GM12878 (cell line): Measurements from ENCODE around the gene FOXD2. TPM values are rescaled to one million over a fixed set of nuclear protein-coding genes. Genes with fewer than 3 reads are reported as not detected.

Experiments used
- ATAC-seq: fragments of 200-7000 bp; cut with Tn5 transposase; 3 replicates; pipeline ENCODE4 v1.9.1; 2020; ENCODE audit warnings: mild to moderate bottlenecking, moderate library complexity
- BruUV-seq: library from RNA; stranded (reverse); fragments of 400-500 nt; replicated peaks from 2 replicates; lab custom pipeline; 2021; lab: Mats Ljungman, UMichigan
- CTCF ChIA-PET: fragments of 300-600 bp; sonication (Branson Sonifier 250); formaldehyde crosslinking; extraction: SDS; loops from one replicate; lab custom pipeline; 2021; ENCODE audit warnings: inconsistent platforms; lab: Yijun Ruan, JAX
- POLR2A ChIA-PET: fragments of 350-600 bp; formaldehyde crosslinking; extraction: SDS; loops from one replicate; lab custom pipeline; 2021; ENCODE audit warnings: inconsistent platforms; lab: Charles Lee
- RAD21 ChIA-PET: fragments of 300-600 bp; sonication (Branson Sonifier 250); formaldehyde crosslinking; loops from one replicate; lab custom pipeline; 2023; ENCODE audit warnings: antibody characterized with exemption; ENCODE audit not compliant: unreplicated experiment; lab: Charles Lee
- SMC1A ChIA-PET: fragments of 300-600 bp; sonication (Branson Sonifier 250); formaldehyde crosslinking; loops from one replicate; lab custom pipeline; 2023; ENCODE audit not compliant: unreplicated experiment, uncharacterized antibody; lab: Charles Lee
- DNase-seq: peaks from one replicate; pipeline ENCODE4 v3.0.0-alpha.2; 2011; ENCODE audit warnings: low read depth, low spot score
- FAIRE-seq: peaks from 3 replicates; lab custom pipeline; 2011; peaks lifted over from hg19 to GRCh38; lab: Jason Lieb, UNC
- H2AFZ ChIP-seq: 2 replicates; pipeline ENCODE4 v1.6.0; 2011; ENCODE audit warnings: low read depth, low read length, control low read depth; ENCODE audit not compliant: control insufficient read depth
- H3K27ac ChIP-seq: 2 replicates; pipeline ENCODE4 v1.5.1; 2011; ENCODE audit warnings: control low read depth; ENCODE audit not compliant: control insufficient read depth, insufficient read depth
- H3K27me3 ChIP-seq, 2 experiments: replicated peaks in 1 of 2; 2 replicates each; pipeline versions ENCODE4 v1.6.0 to v1.6.1; 2011; ENCODE audit warnings: low read length in 1 of 2; ENCODE audit not compliant: control insufficient read depth in 2 of 2, insufficient read depth in 2 of 2
- H3K36me3 ChIP-seq, 2 experiments: 2 replicates each; pipeline ENCODE4 v1.5.1; 2011; ENCODE audit warnings: low read length in 1 of 2; ENCODE audit not compliant: control insufficient read depth in 2 of 2, insufficient read depth in 2 of 2
- H3K4me1 ChIP-seq: 2 replicates; pipeline ENCODE4 v1.6.1; 2011; ENCODE audit warnings: mild to moderate bottlenecking, low read length, moderate library complexity, mixed read lengths; ENCODE audit not compliant: control insufficient read depth, insufficient read depth
- H3K4me2 ChIP-seq: 2 replicates; pipeline ENCODE4 v1.6.0; 2011; ENCODE audit warnings: control low read depth; ENCODE audit not compliant: control insufficient read depth, insufficient read depth
- H3K4me3 ChIP-seq: fragments of 200-600 bp; sonication (generic); 2 replicates; pipeline ENCODE4 v1.5.1; 2016
- H3K79me2 ChIP-seq: 2 replicates; pipeline ENCODE4 v1.6.0; 2011; ENCODE audit warnings: low read length; ENCODE audit not compliant: control insufficient read depth, insufficient read depth
- H3K9ac ChIP-seq: 2 replicates; pipeline ENCODE4 v1.8.0; 2011; ENCODE audit warnings: low read length, control low read depth, mixed read lengths; ENCODE audit not compliant: control insufficient read depth, insufficient read depth
- H3K9me3 ChIP-seq: replicated peaks from 3 replicates; pipeline ENCODE4 v1.5.1; 2011; ENCODE audit warnings: mild to moderate bottlenecking, low read length; ENCODE audit not compliant: control insufficient read depth, insufficient read depth
- H4K20me1 ChIP-seq: 2 replicates; pipeline ENCODE4 v1.6.0; 2011; ENCODE audit not compliant: control insufficient read depth, insufficient read depth
- ATF7 ChIP-seq: fragments of 450-650 bp; IDR thresholded peaks from 2 replicates; pipeline ENCODE4 v1.6.1; 2016; ENCODE audit warnings: low read depth, mild to moderate bottlenecking
- CREM ChIP-seq: IDR thresholded peaks from 2 replicates; pipeline ENCODE4 v1.6.1; 2014; ENCODE audit warnings: antibody characterized with exemption, low read depth
- EP300 ChIP-seq, 2 experiments: fragments of 150-350 bp in 1 of 2; IDR thresholded peaks; 2 replicates each; pipeline ENCODE4 v1.6.1; 2011 to 2012; ENCODE audit warnings: low read depth in 2 of 2, low read length in 2 of 2, borderline replicate concordance in 1 of 2, improper control_type of control experiment in 1 of 2, inconsistent platforms in 1 of 2; ENCODE audit not compliant: control insufficient read depth in 1 of 2
- FOXM1 ChIP-seq: IDR thresholded peaks from 2 replicates; pipeline ENCODE4 v1.6.1; 2012; ENCODE audit warnings: low read depth, mild to moderate bottlenecking, inconsistent platforms, low read length, moderate library complexity
- IKZF1 ChIP-seq: fragments of 450-650 bp; conservative IDR thresholded peaks from 2 replicates; pipeline ENCODE4 v1.6.1; 2017; ENCODE audit warnings: antibody characterized with exemption, mild to moderate bottlenecking
- IKZF2 ChIP-seq, 2 experiments: fragments of 450-650 bp; IDR thresholded peaks; 2 replicates each; pipeline ENCODE4 v1.6.1; 2017; ENCODE audit warnings: mild to moderate bottlenecking in 2 of 2, moderate library complexity in 2 of 2
- JUND ChIP-seq: IDR thresholded peaks from 2 replicates; pipeline ENCODE4 v1.6.1; 2012; ENCODE audit warnings: low read depth, mild to moderate bottlenecking, low read length, improper control_type of control experiment, moderate library complexity
- NR2C2 ChIP-seq: IDR thresholded peaks from 2 replicates; pipeline ENCODE4 v1.6.1; 2011; ENCODE audit warnings: borderline replicate concordance, low read depth; ENCODE audit not compliant: control insufficient read depth, insufficient read length
- SMAD5 ChIP-seq: IDR thresholded peaks from 2 replicates; pipeline ENCODE4 v1.6.1; 2016; ENCODE audit warnings: antibody characterized with exemption, low read depth
- USF1 ChIP-seq: IDR thresholded peaks from 2 replicates; pipeline ENCODE4 v1.6.1; 2011; ENCODE audit warnings: borderline replicate concordance, low read depth, mild to moderate bottlenecking, moderate library complexity, mixed read lengths, low read length; ENCODE audit not compliant: insufficient read depth; ENCODE audit errors: extremely low read length
- ZNF24 ChIP-seq: fragments of 450-650 bp; IDR thresholded peaks from 2 replicates; pipeline ENCODE4 v1.6.1; 2017; ENCODE audit warnings: antibody characterized with exemption, mild to moderate bottlenecking
- WGBS: methylation state at CpG from one replicate; pipeline ENCODE4 v1.1.6; 2016; ENCODE audit warnings: low lambda C conversion rate; ENCODE audit not compliant: insufficient replicate concordance, insufficient coverage; ENCODE audit errors: missing lambda C conversion rate; 5-methylcytosine and 5-hydroxymethylcytosine counted together
- in situ Hi-C: fragments of 300-500 bp; cut with MboI; formaldehyde crosslinking; loops from 9 replicates; pipeline ENCODE4 v1.14.3; 2018; ENCODE audit warnings: mixed read lengths
- intact Hi-C: fragments of 100-400 bp; cut with micrococcal nuclease; formaldehyde crosslinking; loops from one replicate; pipeline ENCODE4 v1.14.2; 2022; ENCODE audit not compliant: unreplicated experiment
- polyA plus RNA-seq, 11 experiments: library from polyadenylated mRNA; depleted of rRNA in 4 of 11; unstranded in 6 of 11; stranded (reverse) in 5 of 11; fragments of >200 nt; fragmentation: Nextera tagmentation in 4 of 11; fragmentation: Illumina TruSeq in 1 of 11; extraction: Ambion mirVana in 4 of 11; extraction: Trizol in 1 of 11; gene quantifications; 1 replicate in 1 of 11; 2 replicates in 10 of 11; pipeline versions ENCODE4 v1.2.1 to v1.2.3, GENCODE V29; 2011 to 2016; ENCODE audit warnings: inconsistent platforms in 2 of 11, missing spikeins in 2 of 11, low read depth in 1 of 11
- total RNA-seq, 4 experiments: library from RNA; depleted of rRNA in 3 of 4; stranded (reverse); fragments of >200 nt in 3 of 4; fragmentation: Illumina TruSeq in 1 of 4; extraction: Trizol in 1 of 4; gene quantifications; 2 replicates each; pipeline versions ENCODE4 v1.2.1 to v1.2.3, GENCODE V29; 2013 to 2021
- TF ChIP-seq, protein P1 (sequence below): fragments of 450-650 bp; IDR thresholded peaks from 2 replicates; pipeline ENCODE4 v1.6.1; 2017; ENCODE audit warnings: mild to moderate bottlenecking, low read depth, inconsistent platforms; ENCODE audit not compliant: poor library complexity, severe bottlenecking
- TF ChIP-seq, protein P2 (sequence below): fragments of 450-650 bp; IDR thresholded peaks from 2 replicates; pipeline ENCODE4 v1.6.1; 2018; ENCODE audit warnings: borderline replicate concordance, mild to moderate bottlenecking; ENCODE audit not compliant: partially characterized antibody
- TF ChIP-seq, protein P3 (sequence below): fragments of 150-350 bp; IDR thresholded peaks from 2 replicates; pipeline ENCODE4 v1.6.1; 2014; ENCODE audit warnings: mild to moderate bottlenecking, low read depth, low read length

FOXD2 gene
- total and polyA plus RNA-seq, 10 of the 15 experiments (the other 5 are each of a cell fraction or from before 2014, with no cell fraction given), result under 0.01 to 0.27 (median 0.04) TPM; not detected in 1

GRCh38 chr1:47469910-47470309, 32.1 kb downstream of the FOXD2 start (continued):
- TF ChIP-seq, protein P1, sequence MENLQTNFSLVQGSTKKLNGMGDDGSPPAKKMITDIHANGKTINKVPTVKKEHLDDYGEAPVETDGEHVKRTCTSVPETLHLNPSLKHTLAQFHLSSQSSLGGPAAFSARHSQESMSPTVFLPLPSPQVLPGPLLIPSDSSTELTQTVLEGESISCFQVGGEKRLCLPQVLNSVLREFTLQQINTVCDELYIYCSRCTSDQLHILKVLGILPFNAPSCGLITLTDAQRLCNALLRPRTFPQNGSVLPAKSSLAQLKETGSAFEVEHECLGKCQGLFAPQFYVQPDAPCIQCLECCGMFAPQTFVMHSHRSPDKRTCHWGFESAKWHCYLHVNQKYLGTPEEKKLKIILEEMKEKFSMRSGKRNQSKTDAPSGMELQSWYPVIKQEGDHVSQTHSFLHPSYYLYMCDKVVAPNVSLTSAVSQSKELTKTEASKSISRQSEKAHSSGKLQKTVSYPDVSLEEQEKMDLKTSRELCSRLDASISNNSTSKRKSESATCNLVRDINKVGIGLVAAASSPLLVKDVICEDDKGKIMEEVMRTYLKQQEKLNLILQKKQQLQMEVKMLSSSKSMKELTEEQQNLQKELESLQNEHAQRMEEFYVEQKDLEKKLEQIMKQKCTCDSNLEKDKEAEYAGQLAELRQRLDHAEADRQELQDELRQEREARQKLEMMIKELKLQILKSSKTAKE, result no peak
- no peak for TF ChIP-seq ATF7

DNA sequence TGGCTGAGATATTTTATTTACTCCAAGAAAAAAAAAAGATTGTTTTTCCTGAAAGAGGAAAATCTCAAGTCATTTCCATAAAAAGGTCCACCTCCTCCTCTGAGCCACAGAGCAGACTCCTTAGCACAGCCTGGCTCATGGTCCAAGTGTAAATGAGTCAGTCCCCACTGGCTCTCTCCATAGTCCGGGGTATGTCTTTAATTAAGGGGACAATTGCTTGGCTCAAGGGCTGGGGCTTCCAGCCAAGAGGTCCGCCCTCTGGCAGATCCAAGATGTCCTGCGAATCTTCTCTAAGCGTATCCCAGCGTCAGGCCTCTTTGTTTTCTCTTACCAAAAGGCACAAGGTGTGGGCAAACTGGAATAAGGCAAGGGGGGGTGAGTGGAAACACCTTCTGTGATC, 33.3 kb downstream of the FOXD2 start:
- intact Hi-C loops, result no loop called here
- TF ChIP-seq IKZF1 (no peak), JUND (no peak), SMAD5 (no peak), USF1 (no peak), CREM (no peak), IKZF2 (IDR thresholded peaks at IDR 0.05) (no peak), ZNF24 (no peak), FOXM1 (no peak), NR2C2 (no peak), EP300 (IDR thresholded peaks at IDR 0.05; ENCODE audit: borderline replicate concordance in 1 of 2, control insufficient read depth in 1 of 2, low read depth in 2 of 2, low read length in 2 of 2) (no peak)
- TF ChIP-seq, protein P2, sequence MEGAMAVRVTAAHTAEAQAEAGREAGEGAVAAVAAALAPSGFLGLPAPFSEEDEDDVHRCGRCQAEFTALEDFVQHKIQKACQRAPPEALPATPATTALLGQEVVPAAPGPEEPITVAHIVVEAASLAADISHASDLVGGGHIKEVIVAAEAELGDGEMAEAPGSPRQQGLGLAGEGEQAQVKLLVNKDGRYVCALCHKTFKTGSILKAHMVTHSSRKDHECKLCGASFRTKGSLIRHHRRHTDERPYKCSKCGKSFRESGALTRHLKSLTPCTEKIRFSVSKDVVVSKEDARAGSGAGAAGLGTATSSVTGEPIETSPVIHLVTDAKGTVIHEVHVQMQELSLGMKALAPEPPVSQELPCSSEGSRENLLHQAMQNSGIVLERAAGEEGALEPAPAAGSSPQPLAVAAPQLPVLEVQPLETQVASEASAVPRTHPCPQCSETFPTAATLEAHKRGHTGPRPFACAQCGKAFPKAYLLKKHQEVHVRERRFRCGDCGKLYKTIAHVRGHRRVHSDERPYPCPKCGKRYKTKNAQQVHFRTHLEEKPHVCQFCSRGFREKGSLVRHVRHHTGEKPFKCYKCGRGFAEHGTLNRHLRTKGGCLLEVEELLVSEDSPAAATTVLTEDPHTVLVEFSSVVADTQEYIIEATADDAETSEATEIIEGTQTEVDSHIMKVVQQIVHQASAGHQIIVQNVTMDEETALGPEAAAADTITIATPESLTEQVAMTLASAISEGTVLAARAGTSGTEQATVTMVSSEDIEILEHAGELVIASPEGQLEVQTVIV, result no peak
- TF ChIP-seq, protein P3, sequence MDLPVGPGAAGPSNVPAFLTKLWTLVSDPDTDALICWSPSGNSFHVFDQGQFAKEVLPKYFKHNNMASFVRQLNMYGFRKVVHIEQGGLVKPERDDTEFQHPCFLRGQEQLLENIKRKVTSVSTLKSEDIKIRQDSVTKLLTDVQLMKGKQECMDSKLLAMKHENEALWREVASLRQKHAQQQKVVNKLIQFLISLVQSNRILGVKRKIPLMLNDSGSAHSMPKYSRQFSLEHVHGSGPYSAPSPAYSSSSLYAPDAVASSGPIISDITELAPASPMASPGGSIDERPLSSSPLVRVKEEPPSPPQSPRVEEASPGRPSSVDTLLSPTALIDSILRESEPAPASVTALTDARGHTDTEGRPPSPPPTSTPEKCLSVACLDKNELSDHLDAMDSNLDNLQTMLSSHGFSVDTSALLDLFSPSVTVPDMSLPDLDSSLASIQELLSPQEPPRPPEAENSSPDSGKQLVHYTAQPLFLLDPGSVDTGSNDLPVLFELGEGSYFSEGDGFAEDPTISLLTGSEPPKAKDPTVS, result no peak

More for the DNA sequence above, 33.3 kb downstream of the FOXD2 start:
- H3K9ac ChIP-seq, result no peak overlapping the region
- no peak overlapping the region for H2AFZ ChIP-seq
- WGBS, result 45% methylated on average over 5 of the region's 5 CpGs
- no peaks in the 10 kb centered on the region for H3K79me2 ChIP-seq
- no TSS peak for BruUV-seq
- RAD21 ChIA-PET, result no interaction called here
- peaks cover 0 to under 1% of the 10 kb centered on the region in 2 experiments; a peak in 2 of 4 replicates for H3K27me3 ChIP-seq
- no peaks in the 10 kb centered on the region for H4K20me1 ChIP-seq
- H3K4me3 ChIP-seq, result no peak overlapping the region
- no peaks in the 10 kb centered on the region for H3K36me3 ChIP-seq
- ATAC-seq (no peak), DNase-seq (no peak), FAIRE-seq (no peak)
- CTCF ChIA-PET, result no interaction called here
- no peak overlapping the region for H3K27ac ChIP-seq
- H3K4me1 ChIP-seq, result no peaks in the 10 kb centered on the region
- in situ Hi-C loops, result no loop called here
- H3K4me2 ChIP-seq, result no peak overlapping the region
- POLR2A ChIA-PET, result no interaction called here
- SMC1A ChIA-PET, result no interaction called here
- no peaks in the 10 kb centered on the region for H3K9me3 ChIP-seq
